Activated CD4-positive, alpha-beta T cell treated with anti-CD3 and anti-CD28 coated beads, Interleukin-10, Interleukin-2, amounts not matched to agents 100 ng/mL and 50 ng/mL, durations not matched to agents 16 hours and 8 hours (primary cell): Measurements from ENCODE around the gene YIPF6.
"Not testable (repeated sequence)": the region's sequence is repeated elsewhere in the genome, so short reads cannot be mapped to it uniquely, and the experiment has no call there.

Experiments used
- DNase-seq: peaks from one replicate; pipeline ENCODE4 v3.0.0-alpha.2; 2020

YIPF6 gene

DNA sequence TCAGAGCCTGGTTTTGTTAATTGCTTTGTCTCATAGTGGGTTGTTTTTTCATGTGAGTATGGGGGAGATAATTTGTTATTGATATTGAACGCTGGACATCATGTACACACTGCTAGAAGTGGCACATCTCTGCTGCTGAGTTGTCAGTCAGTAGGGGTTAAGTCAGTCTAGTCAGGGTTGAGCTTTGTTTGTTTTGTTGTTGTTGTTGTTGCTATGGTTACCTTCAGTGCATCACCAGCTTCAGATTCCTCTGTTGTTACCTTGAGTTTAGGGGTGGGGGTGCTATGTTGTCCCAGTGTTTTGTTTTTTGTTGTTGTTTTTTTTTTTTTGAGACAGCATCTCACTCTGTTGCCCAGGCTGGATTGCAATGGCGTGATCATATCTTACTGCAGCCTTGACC lies 9.9 kb downstream of the YIPF6 start:
- peak; percentile 20 for DNase-seq

- DNase-seq = peak; percentile 62
Observed at GRCh38 chrX:68511255-68511654, 12.4 kb downstream of the YIPF6 start.

DNA sequence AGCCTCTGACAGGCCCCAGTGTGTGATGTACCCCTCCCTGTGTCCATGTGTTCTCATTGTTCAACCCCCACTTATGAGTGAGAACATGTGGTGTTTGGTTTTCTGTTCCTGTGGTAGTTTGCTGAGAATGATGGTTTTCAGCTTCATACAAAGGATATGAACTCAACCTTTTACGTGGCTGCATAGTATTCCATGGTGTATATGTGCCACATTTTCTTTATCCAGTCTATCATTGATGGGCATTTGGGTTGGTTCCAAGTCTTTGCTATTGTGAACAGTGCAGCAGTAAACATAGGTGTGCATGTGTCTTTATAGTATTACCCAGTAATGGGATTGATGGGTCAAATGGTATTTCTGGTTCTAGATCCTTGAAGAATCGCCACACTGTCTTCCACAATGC lies 25.8 kb downstream of the YIPF6 start:
- not testable (repeated sequence) for DNase-seq

GRCh38 chrX:68532831-68533533 lies 34.1 kb downstream of the YIPF6 start:
- no peak for DNase-seq

DNA sequence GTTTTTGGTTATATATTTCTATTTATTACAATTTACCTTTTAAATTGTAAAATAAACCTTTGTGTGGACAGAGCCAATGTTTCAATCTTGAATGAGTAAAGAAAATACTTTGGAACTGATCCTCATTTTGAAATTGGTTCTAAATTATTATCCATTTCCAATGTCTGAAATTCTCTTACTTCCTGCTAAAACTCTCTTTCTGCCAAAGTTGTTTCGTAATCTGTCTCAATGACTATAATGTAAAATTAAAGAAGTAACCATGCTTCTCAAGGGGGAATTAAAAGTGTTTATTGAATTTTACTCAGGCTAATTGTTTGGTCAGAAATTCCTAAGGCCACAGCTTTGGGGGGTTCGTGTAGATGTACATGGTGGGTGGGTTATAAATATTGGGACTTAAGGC lies 34.8 kb downstream of the YIPF6 start:
- no peak for DNase-seq

DNA sequence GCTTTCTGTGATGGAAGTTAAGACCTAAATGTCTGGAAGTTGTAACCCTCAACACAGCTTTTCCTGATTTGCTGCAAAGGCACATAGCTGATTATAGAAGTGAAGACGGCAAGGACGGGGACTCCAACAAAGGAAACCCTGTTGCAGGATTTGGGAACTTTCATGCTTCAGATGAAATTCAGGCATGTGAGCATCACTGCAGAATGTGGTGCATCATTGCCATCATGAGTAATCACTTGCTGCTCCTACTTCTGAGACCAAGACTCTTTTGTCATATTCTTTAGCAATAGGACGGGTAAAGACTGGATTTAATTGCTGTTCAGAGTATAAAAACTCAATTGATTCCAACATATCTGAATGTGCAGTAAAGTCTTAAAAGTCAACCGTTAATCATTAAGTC lies 35.8 kb downstream of the YIPF6 start:
- DNase-seq = no peak

DNA sequence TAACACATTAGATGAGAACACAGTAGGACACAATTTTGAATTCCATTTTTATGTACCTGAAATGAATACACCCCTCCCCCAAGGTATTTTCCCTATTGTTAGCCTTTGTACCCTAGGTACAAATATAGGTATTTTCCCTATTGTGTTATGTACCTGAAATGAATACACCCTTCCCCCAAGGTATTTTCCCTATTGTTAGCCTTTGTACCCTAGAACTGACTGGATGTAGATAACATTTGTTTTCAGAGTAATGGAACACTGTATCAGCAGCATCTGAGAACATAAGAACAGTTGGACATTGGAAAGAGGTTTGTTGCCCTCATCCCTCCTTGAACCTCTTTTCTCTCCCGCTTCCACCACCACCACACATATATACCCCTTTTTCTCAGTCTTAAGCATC lies 37.6 kb downstream of the YIPF6 start:
- DNase-seq = no peak

- no peak for DNase-seq
Observed at GRCh38 chrX:68536884-68537283, 38.0 kb downstream of the YIPF6 start.

GRCh38 chrX:68550193-68550592 lies 51.3 kb downstream of the YIPF6 start:
- DNase-seq = no peak

GRCh38 chrX:68556036-68556435 lies 57.2 kb downstream of the YIPF6 start:
- DNase-seq = no peak

DNA sequence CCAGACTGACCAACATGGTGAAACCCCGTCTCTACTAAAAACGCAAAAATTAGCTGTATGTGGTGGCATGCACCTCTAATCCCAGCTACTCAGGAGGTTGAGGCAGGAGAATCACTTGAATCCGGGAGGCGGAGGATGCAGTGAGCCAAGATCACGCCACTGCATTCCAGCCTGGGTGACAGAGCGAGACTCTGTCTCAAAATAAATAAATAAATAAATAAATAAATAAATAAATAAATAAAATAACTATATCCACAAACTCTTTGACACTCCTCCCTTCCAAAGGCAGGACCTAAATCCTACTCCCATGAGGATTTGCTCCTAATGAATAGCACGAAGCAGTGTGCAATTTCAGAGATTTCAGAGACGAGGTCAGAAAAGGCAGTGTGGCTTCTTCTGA lies 58.3 kb downstream of the YIPF6 start:
- not testable (repeated sequence) for DNase-seq

GRCh38 chrX:68559905-68560304 lies 61.1 kb downstream of the YIPF6 start:
- DNase-seq = not testable (repeated sequence)

- DNase-seq = peak; percentile 83
Observed at GRCh38 chrX:68568136-68568535, 69.3 kb downstream of the YIPF6 start.

- no peak for DNase-seq
Observed at GRCh38 chrX:68570598-68570997, 71.7 kb downstream of the YIPF6 start.

- no peak for DNase-seq
Observed at GRCh38 chrX:68571292-68571609, 72.4 kb downstream of the YIPF6 start.

DNA sequence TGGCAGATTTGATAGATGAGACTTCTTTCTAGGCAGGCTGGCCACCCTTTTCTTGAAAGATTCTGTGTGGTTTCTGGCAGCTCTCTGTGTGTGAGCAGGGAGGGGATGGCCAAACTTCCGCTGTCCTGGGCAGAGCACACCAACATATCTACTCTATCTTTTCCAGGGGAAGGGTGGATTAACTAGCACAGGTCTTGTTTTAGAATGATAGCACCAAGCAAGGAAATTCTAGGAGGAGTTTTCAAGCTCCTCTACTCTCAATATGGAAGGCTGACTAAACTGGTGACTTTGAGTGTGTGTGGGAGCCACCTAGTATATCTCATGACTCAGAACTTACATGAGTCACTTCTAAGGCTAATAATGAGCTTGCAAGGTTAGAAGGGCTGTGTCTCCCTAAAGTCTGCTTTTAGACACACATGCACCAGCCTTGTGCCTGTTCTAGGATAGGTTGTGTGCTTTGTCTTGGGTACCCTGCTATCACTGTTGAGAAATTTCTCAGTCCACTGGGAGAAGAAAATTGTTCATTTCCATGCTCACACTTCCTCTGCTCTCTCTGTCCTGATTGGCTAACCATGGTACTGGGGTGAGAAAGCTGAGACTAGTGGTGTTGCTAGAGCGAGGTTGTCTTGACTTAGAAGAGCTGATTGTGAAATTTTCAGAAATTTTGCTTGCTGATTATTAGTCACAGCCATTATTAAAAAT lies 72.9 kb downstream of the YIPF6 start:
- DNase-seq = peak; percentile 83

- peak; percentile 64 for DNase-seq
Observed at GRCh38 chrX:68574240-68574639, 75.4 kb downstream of the YIPF6 start.

DNA sequence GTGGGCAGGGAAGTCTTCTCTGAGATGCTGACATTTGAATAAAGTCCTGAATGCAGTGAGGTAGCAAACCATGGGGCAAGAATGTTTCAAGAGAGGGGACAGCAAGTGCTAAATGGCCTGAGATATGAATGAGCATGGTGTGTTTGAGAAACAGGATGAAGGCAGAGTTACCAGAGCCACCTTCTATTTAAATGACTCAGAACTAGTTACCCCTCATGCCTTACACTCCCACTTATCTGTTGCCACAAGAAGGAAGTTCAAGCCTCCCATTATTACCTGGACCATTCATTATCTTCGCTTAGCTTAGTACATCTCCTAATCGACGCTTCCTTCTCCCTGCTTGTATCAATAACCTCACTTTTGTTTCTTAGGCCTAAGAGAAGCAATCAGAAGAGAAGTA lies 81.0 kb downstream of the YIPF6 start:
- DNase-seq = no peak

DNA sequence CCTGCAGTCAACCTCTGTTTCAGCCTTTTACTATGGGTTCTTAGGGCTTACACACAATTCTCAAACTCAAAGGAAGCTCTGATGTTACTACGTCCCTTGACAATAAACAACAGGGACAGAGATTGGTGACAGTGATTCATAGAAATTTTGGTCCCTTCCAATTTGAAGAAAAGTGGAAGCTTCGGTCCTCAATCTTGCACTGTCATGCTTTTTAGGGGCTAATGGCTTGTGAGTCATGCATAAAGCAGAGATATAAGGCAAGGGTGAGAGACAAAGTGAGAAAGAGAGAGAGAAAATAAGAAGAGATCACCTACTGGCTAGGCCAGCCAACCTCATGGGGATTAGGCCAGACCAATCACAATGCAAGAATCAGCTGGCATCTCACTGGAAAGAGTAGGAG lies 85.4 kb downstream of the YIPF6 start:
- no peak for DNase-seq
